GM18499 (cell line): ENCODE data around the gene PPP2R3C.
A peak's percentile ranks its signal among the peaks of the same experiment; 100 is the strongest.
"Not testable (repeated sequence)": the region's sequence is repeated elsewhere in the genome, so short reads cannot be mapped to it uniquely, and the experiment has no call there.

ENCODE experiments used
- ATAC-seq: cut with Tn5 transposase; IDR thresholded peaks from one replicate; pipeline ENCODE4 v1.9.1; 2021; ENCODE audit warnings: moderate number of reproducible peaks; ENCODE audit not compliant: insufficient read depth, unreplicated experiment

Gene PPP2R3C

GRCh38 chr14:35068238-35069012 is 53.4 kb downstream of the PPP2R3C start:
- ATAC-seq, result no peak

GRCh38 chr14:35065731-35066130 is 56.1 kb downstream of the PPP2R3C start:
- ATAC-seq, result not testable (repeated sequence)

- not testable (repeated sequence) for ATAC-seq
Observed at GRCh38 chr14:35061113-35061791, 60.5 kb downstream of the PPP2R3C start.

DNA sequence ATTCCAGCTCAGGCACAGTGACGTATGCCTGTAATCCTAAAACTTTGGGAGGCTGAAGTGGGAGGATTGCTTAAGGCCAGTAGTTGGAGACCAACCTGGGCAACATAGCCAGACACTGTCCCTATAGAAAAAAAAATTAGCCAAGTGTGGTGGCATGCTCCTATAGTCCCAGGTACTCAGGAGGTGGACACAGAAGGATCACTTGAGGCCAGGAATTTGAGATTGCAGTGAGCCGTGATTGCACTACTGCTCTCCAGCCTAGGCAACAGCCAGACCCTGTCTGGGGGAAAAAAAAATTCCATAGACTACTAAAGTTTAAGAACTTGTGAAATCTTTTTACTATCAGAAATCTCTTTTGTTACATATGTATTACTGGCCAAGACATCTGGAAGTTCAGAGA is 69.2 kb downstream of the PPP2R3C start:
- no peak for ATAC-seq

GRCh38 chr14:35051796-35052195 is 70.0 kb downstream of the PPP2R3C start:
- ATAC-seq, result no peak

GRCh38 chr14:35050652-35051051 is 71.1 kb downstream of the PPP2R3C start:
- no peak for ATAC-seq

GRCh38 chr14:35047976-35048513 is 73.7 kb downstream of the PPP2R3C start:
- no peak for ATAC-seq

- peak; percentile 22 for ATAC-seq
Observed at GRCh38 chr14:35046751-35047536, 74.8 kb downstream of the PPP2R3C start.

GRCh38 chr14:35046048-35046750 is 75.6 kb downstream of the PPP2R3C start, which contains the start of gene FAM177A1:
FAM177A1 (plus strand) TSS chr14:35046272; CDS start chr14:35046464, 192 bp downstream.
- ATAC-seq, result peak; percentile 69

DNA sequence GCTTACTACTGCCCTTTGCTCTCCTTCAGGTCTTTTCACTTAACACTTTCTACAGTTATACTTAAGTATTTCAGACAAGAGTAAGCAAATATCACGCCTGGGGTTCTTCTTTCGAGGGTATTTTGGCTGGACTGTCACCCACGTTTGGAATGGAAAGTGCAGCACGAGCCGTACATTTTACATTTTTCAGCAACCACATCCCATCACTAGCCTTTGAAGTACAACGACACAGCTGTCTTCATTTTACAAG is 76.1 kb downstream of the PPP2R3C start:
- ATAC-seq, result no peak

- ATAC-seq, result no peak
Observed at GRCh38 chr14:35044939-35045797, 76.6 kb downstream of the PPP2R3C start.

DNA sequence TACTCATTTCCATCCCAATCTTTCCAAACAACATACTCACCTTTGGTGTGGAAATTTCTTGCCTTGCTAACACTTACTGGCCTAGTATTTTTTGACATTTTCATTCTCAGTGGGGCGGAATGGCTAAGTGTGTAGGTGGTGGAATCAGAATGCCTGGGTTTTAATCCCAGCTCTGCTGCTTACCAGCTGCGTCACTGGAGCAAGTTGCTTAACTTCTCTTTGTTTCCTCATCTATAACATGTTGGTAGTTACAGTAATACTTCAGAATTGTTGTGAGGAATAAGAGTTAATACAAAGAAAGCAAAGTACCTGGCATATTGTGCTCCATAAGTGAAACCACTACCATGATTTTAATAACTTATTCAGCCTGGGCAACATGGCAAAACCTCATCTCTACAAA is 78.7 kb downstream of the PPP2R3C start:
- no peak for ATAC-seq

DNA sequence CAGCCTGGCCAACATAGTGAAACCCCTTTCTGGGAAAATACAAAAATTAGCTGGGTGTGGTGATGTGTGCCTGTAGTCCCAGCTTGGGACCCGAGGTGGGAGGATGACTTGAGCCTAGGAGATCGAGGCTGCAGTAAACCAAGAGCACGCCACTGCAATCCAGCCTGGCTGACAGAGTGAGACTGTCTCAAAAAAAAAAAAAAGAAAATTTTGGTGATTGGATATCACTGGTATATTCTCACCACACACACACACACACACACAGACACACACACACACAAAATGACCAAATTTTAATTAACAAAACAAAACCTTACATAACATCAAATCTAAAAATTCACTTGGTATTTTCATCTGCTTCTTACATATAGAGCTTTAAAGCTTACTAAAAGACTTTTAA is 79.2 kb downstream of the PPP2R3C start:
- ATAC-seq, result no peak

- ATAC-seq, result not testable (repeated sequence)
Observed at GRCh38 chr14:35038312-35038711, 83.5 kb downstream of the PPP2R3C start.
